HG03432 (cell line): ENCODE results near the gene E4F1.
A peak's percentile ranks its signal among the peaks of the same experiment; 100 is the strongest.
"Not testable (repeated sequence)": the region's sequence is repeated elsewhere in the genome, so short reads cannot be mapped to it uniquely, and the experiment has no call there.

ENCODE experiments used
- ATAC-seq: cut with Tn5 transposase; IDR thresholded peaks from one replicate; pipeline ENCODE4 v1.9.1; 2021; ENCODE audit warnings: mild to moderate bottlenecking, moderate library complexity; ENCODE audit not compliant: unreplicated experiment

E4F1 gene

GRCh38 chr16:2189252-2189893, 34.0 kb upstream of the E4F1 start:
- no peak for ATAC-seq

DNA sequence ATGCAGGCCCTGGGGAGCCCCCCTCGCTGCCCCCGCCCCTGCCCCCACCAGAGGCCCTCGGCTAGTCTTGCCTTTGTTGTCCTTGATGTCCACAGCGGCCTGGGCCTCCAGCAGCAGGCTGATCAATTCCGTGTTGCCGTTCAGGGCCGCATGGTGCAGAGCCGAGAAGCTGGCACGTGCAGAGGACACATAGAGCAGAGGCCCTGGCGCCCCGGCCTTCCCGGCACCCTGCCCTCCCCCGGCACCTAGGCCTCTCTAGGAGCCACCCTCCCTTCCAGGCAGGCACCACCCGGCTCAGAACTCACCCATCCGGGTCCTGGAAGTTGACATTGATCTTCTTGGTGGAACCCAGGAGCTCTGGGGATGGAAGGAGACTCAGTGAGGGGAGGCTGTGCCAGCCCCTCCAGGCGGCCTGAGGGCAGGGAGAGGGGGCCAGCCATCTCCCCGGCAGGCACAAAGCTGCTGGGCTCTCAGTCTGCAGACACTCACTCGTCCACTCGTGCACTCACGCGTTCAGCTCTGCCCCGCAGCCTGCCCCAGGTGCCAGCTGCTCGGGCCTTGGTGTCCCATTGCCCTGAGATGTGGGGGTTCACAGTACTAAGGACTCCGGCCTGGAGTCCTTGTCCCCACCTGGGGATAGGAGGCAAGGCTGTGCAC, 33.3 kb upstream of the E4F1 start:
- ATAC-seq: no peak

GRCh38 chr16:2190659-2191445, 32.5 kb upstream of the E4F1 start:
- no peak for ATAC-seq

DNA sequence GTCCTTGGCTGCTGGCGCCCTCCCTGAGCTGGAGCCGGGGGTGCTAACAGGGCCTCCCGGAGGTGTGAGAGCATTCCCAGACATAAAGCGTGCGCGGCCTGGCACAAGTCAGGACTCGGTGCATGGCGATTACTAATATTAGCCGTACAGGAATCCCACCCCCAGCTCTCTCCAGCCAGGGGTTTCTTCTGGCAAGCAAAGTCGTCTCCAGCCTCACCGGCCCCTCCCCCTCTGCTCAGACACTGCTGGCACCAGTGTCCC, 32.0 kb upstream of the E4F1 start:
- ATAC-seq: no peak

- no peak for ATAC-seq
These were observed 29.1 kb upstream of the E4F1 start for GRCh38 chr16:2194166-2194834.

- no peak for ATAC-seq
These were observed 28.5 kb upstream of the E4F1 start for GRCh38 chr16:2194852-2195321.

DNA sequence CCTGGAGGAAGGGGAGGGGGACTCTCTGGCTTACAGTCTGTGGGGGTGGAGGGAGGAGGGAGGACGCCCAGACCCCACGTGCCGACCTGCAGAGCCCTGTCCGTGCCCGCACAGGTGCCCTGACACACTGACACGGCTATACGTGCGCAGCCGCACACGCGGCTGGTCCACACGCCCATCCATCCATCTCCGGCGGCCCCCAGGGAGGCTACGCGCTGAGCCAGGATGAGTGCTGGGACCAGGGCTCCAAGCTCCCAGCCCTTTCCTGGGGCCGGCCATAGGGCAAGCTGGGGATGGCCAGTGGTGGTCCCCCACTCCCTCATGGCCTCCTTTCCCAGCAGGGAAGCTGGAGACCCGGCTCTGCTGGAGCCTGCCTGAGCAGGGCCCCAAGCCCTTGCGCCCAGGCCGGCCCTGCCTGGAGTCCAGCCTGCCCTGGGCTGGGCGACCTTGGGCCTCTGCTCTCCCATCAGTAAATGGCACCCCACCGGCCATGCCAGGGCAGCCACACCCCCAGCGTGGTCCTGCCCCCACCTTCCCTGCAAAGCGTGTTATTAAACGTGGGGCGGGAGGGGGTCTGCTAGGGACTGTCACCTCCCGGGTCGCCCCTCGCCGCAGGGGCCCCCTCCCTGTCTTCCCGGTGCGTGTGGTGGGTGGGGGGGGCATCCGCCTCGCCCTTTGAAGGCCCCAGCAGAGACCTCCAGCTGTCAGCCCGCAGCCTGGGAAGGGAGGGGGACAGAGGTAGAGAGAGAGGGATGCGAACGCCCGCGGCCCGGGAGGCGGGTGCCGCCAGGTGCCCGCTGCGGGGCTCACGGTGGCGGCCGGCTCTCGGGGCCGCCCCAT, 27.8 kb upstream of the E4F1 start:
- no peak for ATAC-seq

- ATAC-seq: no peak
These were observed 27.0 kb upstream of the E4F1 start, which contains the start of gene CASKIN1 for GRCh38 chr16:2196162-2196980. Gene CASKIN1, minus strand, starts transcription at chr16:2196605. Its CDS starts 173 bp downstream, at chr16:2196432.

- no peak for ATAC-seq
These were observed 26.3 kb upstream of the E4F1 start for GRCh38 chr16:2196981-2197511.

DNA sequence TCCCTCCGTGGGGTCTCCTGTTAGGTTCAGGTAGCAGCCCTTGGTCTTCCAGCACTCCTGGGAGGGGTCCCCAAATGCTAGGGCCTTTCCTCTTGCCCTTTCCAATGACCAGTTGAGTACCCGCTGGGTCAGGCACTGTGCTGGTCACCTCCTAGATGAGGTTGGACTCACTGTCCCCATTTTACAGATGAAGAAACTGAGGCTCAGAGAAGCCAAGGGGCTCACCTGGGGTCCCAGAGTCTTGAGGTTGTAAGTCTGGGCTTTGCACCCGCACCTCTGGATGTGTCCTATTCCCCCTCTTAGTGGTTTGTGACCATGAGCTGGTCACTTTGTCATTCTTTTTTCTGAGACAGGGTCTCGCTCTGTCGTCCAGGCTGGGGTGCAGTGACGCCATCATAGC, 25.6 kb upstream of the E4F1 start:
- no peak for ATAC-seq

DNA sequence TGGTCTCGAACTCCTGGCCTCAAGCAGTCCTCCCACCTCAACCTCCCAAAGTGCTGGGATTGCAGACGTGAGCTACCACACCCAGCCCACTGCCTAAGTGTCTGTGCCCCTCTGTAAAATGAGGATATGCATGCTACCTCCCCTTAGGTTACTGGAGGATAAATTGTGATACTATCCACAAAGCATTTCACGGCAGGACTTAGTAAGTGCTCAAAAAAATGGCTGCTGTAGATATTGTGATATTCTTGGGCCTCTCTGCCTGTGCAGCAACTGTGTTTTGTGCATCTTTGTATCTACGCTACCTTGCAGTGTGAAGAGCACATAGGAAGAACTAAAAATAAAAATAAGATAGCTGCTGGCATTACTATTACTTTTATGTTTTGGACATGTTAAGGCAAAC, 25.1 kb upstream of the E4F1 start:
- no peak for ATAC-seq

GRCh38 chr16:2199095-2199494, 24.3 kb upstream of the E4F1 start:
- no peak for ATAC-seq

GRCh38 chr16:2199621-2200139, 23.7 kb upstream of the E4F1 start:
- no peak for ATAC-seq

DNA sequence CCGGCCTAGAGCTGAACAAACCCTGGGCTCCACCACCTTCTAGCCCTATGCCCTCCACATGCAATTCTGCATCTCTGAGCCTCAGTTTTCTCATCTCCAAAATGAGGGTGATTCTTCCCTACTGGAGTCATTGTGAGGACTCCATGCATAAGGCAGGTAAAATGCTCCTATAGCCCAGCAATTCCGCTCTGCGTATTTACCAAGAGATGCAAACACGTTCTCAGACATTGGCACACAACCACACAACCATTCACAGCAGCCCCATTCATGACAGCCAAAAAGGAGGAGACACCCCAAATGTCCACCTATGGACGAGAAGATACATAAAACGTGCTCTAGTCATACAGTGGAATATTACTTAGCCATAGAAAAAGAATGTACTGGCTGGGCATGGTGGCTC, 23.1 kb upstream of the E4F1 start:
- ATAC-seq: no peak

GRCh38 chr16:2203119-2203688, 20.2 kb upstream of the E4F1 start:
- ATAC-seq: not testable (repeated sequence)

DNA sequence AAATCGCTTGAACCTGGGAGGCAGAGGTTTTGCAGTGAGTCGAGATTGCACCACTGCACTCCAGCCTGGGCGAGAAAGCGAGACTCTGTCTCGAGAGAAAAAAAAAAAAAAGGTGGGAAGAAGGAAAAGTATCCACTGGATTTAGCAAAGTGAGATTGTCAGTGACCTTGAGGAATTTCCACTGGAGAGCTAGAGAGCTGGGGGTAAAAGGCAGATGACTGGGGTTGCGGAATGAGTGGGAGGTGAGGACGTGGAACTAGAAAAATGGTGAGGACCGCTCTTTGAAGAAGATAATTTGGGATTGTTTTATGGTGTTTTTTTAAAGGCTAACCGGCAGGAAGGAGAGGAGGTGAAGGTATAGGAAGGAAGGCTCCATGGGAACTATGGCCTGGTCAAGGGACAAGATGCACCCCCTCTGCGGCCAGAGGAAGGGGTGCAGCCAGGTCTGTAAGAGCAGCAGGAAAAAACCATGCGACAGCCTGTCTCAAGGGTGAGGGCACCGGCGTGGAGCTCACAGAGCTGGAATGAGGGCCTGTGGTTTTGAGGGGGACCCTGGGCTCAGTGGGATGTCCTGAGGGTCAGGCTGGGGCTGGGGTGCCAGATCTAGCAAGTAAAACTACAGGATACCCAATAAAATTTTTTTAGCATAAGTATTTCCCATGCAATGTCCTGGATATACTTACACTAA, 18.8 kb upstream of the E4F1 start:
- no peak for ATAC-seq

- ATAC-seq: peak; percentile 70
These were observed 18.1 kb upstream of the E4F1 start, which contains the start of gene MLST8 for GRCh38 chr16:2205104-2205966. Gene MLST8, plus strand, starts transcription at chr16:2205454. Its CDS starts 632 bp downstream, at chr16:2206086.
